B cell (primary cell): ENCODE data around the gene CBX8. TPM values are rescaled to one million over a fixed set of nuclear protein-coding genes. Genes with fewer than 3 reads are reported as not detected.

Experiments
- ATAC-seq: fragments of 200-7000 bp; cut with Tn5 transposase; one replicate; pipeline ENCODE4 v1.10.0; 2021; ENCODE audit warnings: low read depth, mild to moderate bottlenecking, moderate number of reproducible peaks, moderate library complexity
- CTCF ChIA-PET: fragments of 350-600 bp; sonication (Branson Sonifier 250); formaldehyde crosslinking; loops from one replicate; lab custom pipeline; 2021; ENCODE audit warnings: antibody characterized with exemption, inconsistent platforms; lab: Charles Lee
- POLR2A ChIA-PET: fragments of 350-600 bp; sonication (Branson Sonifier 250); formaldehyde crosslinking; loops from one replicate; lab custom pipeline; 2021; ENCODE audit warnings: antibody characterized with exemption; lab: Charles Lee
- DNase-seq: peaks from one replicate; pipeline ENCODE4 v3.0.0; 2013
- H2AFZ ChIP-seq: 2 replicates; pipeline ENCODE4 v1.6.1; 2012; ENCODE audit warnings: mild to moderate bottlenecking, low read depth, low read length; ENCODE audit not compliant: insufficient read depth, poor library complexity, severe bottlenecking
- H3K27ac ChIP-seq, 2 donors: 1 replicate in 1 of 2; 2 replicates in 1 of 2; pipeline ENCODE4 v1.5.1; 2012 to 2013; ENCODE audit warnings: low read length in 2 of 2, mild to moderate bottlenecking in 2 of 2, moderate library complexity in 1 of 2
- H3K27me3 ChIP-seq, 4 experiments: fragments of 200-600 bp in 1 of 4; sonication (generic) in 1 of 4; replicated peaks in 1 of 4; 1 replicate in 2 of 4; 2 replicates in 2 of 4; pipeline versions ENCODE4 v1.6.1 to v1.7.0; 2013 to 2016; ENCODE audit warnings: low read length in 3 of 4, mild to moderate bottlenecking in 2 of 4, mixed read lengths in 1 of 4, moderate library complexity in 1 of 4; ENCODE audit not compliant: insufficient read depth in 4 of 4, control insufficient read depth in 3 of 4; ENCODE audit errors: control extremely low read depth in 1 of 4
- H3K36me3 ChIP-seq, 2 experiments: replicated peaks in 1 of 2; 1 replicate in 1 of 2; 2 replicates in 1 of 2; pipeline versions ENCODE4 v1.6.1 to v1.7.1; 2013; ENCODE audit warnings: low read length in 1 of 2; ENCODE audit not compliant: insufficient read depth in 2 of 2, control insufficient read depth in 1 of 2; ENCODE audit errors: control extremely low read depth in 1 of 2, extremely low read depth in 1 of 2
- H3K4me1 ChIP-seq, 2 donors: fragments of 200-600 bp in 1 of 2; sonication (generic) in 1 of 2; 1 replicate in 1 of 2; 2 replicates in 1 of 2; pipeline versions ENCODE4 v1.5.1 to v1.6.1; 2013 to 2017; ENCODE audit warnings: low read length in 2 of 2; ENCODE audit not compliant: control insufficient read depth in 2 of 2, insufficient read depth in 2 of 2
- H3K4me2 ChIP-seq: replicated peaks from 2 replicates; pipeline ENCODE3; 2012; ENCODE audit warnings: mild to moderate bottlenecking, low read depth, low read length; ENCODE audit not compliant: poor library complexity, severe bottlenecking
- H3K4me3 ChIP-seq, 5 experiments: fragments of 200-600 bp in 1 of 5; sonication (generic) in 1 of 5; 1 replicate in 3 of 5; 2 replicates in 2 of 5; pipeline versions ENCODE4 v1.5.1 to v1.7.0; 2011 to 2016; ENCODE audit warnings: low read length in 4 of 5, mild to moderate bottlenecking in 4 of 5, low read depth in 2 of 5, control low read depth in 1 of 5, moderate library complexity in 1 of 5; ENCODE audit not compliant: insufficient read depth in 1 of 5; ENCODE audit errors: control extremely low read depth in 1 of 5, extremely low read depth in 1 of 5
- H3K79me2 ChIP-seq: fragments of 200-600 bp; sonication (generic); one replicate; pipeline ENCODE4 v1.6.0; 2016; ENCODE audit warnings: low read length; ENCODE audit not compliant: control insufficient read depth, insufficient read depth
- H3K9ac ChIP-seq: fragments of 200-600 bp; sonication (generic); 2 replicates; pipeline ENCODE4 v1.6.1; 2017; ENCODE audit warnings: mild to moderate bottlenecking, low read length, moderate library complexity
- H3K9me3 ChIP-seq, 3 donors: one replicate each; pipeline versions ENCODE4 v1.6.1 to v1.7.1; 2013; ENCODE audit warnings: low read length in 2 of 3; ENCODE audit not compliant: control insufficient read depth in 2 of 3, insufficient read depth in 1 of 3; ENCODE audit errors: control extremely low read depth in 1 of 3
- H4K20me1 ChIP-seq: 2 replicates; pipeline ENCODE4 v1.6.0; 2012; ENCODE audit warnings: mild to moderate bottlenecking, low read length; ENCODE audit not compliant: insufficient read depth, control insufficient read depth, poor library complexity, severe bottlenecking
- H3K27ac Mint-ChIP-seq: one replicate; pipeline ENCODE4 v1.8.0; 2021; ENCODE audit warnings: mixed read lengths
- H3K27me3 Mint-ChIP-seq: one replicate; pipeline ENCODE4 v1.8.0; 2021; ENCODE audit warnings: mixed read lengths
- H3K4me1 Mint-ChIP-seq: one replicate; pipeline ENCODE4 v1.8.0; 2021; ENCODE audit warnings: mixed read lengths
- H3K4me3 Mint-ChIP-seq: one replicate; pipeline ENCODE4 v1.8.0; 2021; ENCODE audit warnings: mixed read lengths
- H3K9me3 Mint-ChIP-seq: one replicate; pipeline ENCODE4 v1.8.0; 2022; ENCODE audit warnings: mixed read lengths; ENCODE audit not compliant: insufficient read depth
- CTCF ChIP-seq: fragments of 200-600 bp; IDR thresholded peaks from one replicate; pipeline ENCODE4 v1.8.0; 2022; ENCODE audit warnings: antibody characterized with exemption, mild to moderate bottlenecking
- EZH2 ChIP-seq: IDR thresholded peaks from 2 replicates; pipeline ENCODE4 v1.6.1; 2012; ENCODE audit warnings: borderline replicate concordance, low read depth, mild to moderate bottlenecking, moderate library complexity, low read length; ENCODE audit not compliant: insufficient read depth, poor library complexity, severe bottlenecking
- WGBS: methylation state at CpG from one replicate; pipeline ENCODE4 v1.1.5; 2013; ENCODE audit warnings: missing lambda C conversion rate; ENCODE audit not compliant: insufficient coverage; 5-methylcytosine and 5-hydroxymethylcytosine counted together
- intact Hi-C: fragments of 100-400 bp; cut with micrococcal nuclease; formaldehyde crosslinking; loops from one replicate; pipeline ENCODE4 v1.10.0; 2022
- polyA plus RNA-seq: library from polyadenylated mRNA; depleted of rRNA; stranded (reverse); fragments of >200 nt; gene quantifications from 2 replicates; pipeline ENCODE4 v1.2.3, GENCODE V29; 2012
- total RNA-seq, 2 donors: library from RNA; stranded (reverse); fragments of 120-200 nt in 1 of 2; gene quantifications; 1 replicate in 1 of 2; 2 replicates in 1 of 2; pipeline versions ENCODE4 v1.2.3 to v1.2.4, GENCODE V29; 2013 to 2022

Gene CBX8
- total and polyA plus RNA-seq, 2 donors (not counting 1 experiment from before 2014, with no cell fraction given): 0.31 to 6.8 TPM

GRCh38 chr17:79746889-79747507 is 49.9 kb downstream of the CBX8 start:
- Mint-ChIP-seq H3K27ac (no peak overlapping the region), H3K4me1 (peaks cover 24% of the 10 kb centered on the region), H3K9me3 (no peaks in the 10 kb centered on the region), H3K4me3 (no peak overlapping the region), H3K27me3 (peaks cover 45% of the 10 kb centered on the region)
- H3K9me3 ChIP-seq: peaks cover 0 to 16% (median 0%) of the 10 kb centered on the region in 3 donors
- intact Hi-C loops: loop anchor here (5.0 kb wide), 2 partner anchors 90 to 245 kb away; partner anchors contain the start of gene CBX4
- H3K4me2 ChIP-seq: peak overlapping the region; percentile 53
- no peaks in the 10 kb centered on the region for H4K20me1 ChIP-seq
- DNase-seq (peak; percentile 39), ATAC-seq (no peak)
- no peak overlapping the region for H3K9ac ChIP-seq
- TF ChIP-seq EZH2 (no peak), CTCF (no peak)
- H3K4me3 ChIP-seq: no peak overlapping the region
- no peaks in the 10 kb centered on the region for H3K36me3 ChIP-seq
- no peak overlapping the region for H2AFZ ChIP-seq
- 55% methylated on average over 20 of the region's 22 CpGs for WGBS
- POLR2A ChIA-PET: no interaction called here
- H3K4me1 ChIP-seq: peaks cover 25 to 29% of the 10 kb centered on the region in 2 donors
- peaks cover 0 to 61% (median 35%) of the 10 kb centered on the region in 4 experiments for H3K27me3 ChIP-seq
- CTCF ChIA-PET: interaction anchor here (1.0 to 4.5 kb wide), 7 partner anchors 8 to 247 kb away, joined by 3 to 19 read pairs (median 4); no protein-coding TSS in a partner anchor
- H3K27ac ChIP-seq: no peak overlapping the region
- no peaks in the 10 kb centered on the region for H3K79me2 ChIP-seq

DNA sequence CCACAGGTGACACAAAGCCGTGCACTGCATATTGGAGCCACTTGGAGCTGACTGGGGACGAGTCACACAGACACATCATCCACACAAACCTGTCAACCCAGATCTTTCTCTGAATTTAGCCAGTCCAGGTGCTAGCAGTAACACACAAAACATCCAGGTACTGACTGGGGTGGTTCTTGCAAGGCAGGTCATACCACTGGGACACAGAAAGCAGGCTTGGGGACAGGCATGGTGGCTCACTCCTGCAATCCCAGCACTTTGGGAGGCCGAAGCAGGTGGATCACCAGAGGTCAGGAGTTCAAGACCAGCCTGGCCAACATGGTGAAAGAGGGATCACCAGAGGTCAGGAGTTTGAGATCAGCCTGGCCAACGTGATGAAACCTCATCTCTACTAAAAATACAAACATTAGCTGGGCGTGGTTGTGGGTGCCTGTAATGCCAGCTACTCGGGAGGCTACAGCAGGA is 51.2 kb downstream of the CBX8 start:
- Mint-ChIP-seq H3K4me1 (peaks cover 21% of the 10 kb centered on the region), H3K27ac (no peak overlapping the region), H3K27me3 (peaks cover 32% of the 10 kb centered on the region), H3K4me3 (peak overlapping the region; percentile 27), H3K9me3 (no peaks in the 10 kb centered on the region)
- H3K4me3 ChIP-seq: no peak overlapping the region
- H3K27ac ChIP-seq: no peak overlapping the region
- peak overlapping the region; percentile 28 for H3K4me2 ChIP-seq
- H3K4me1 ChIP-seq: peaks cover 30 to 34% of the 10 kb centered on the region in 2 donors
- H3K36me3 ChIP-seq: no peaks in the 10 kb centered on the region
- H2AFZ ChIP-seq: no peak overlapping the region
- peaks cover 0 to 16% (median 0%) of the 10 kb centered on the region in 3 donors for H3K9me3 ChIP-seq
- H3K9ac ChIP-seq: no peak overlapping the region
- 59% methylated on average over 3 of the region's 6 CpGs for WGBS
- ChIA-PET CTCF (interaction anchor here (0.7 to 4.5 kb wide), 16 partner anchors 9 to 263 kb away, joined by 3 to 19 read pairs (median 6); partner anchors contain the start of gene CBX8), POLR2A (interaction anchor here (0.7 kb wide), 1 partner anchor 225 kb away, joined by 3 read pairs; no protein-coding TSS in a partner anchor)
- DNase-seq: no peak
- intact Hi-C loops: loop anchor here (5.0 kb wide), 2 partner anchors 92 to 247 kb away; partner anchors contain the start of gene CBX4
- no peaks in the 10 kb centered on the region for H4K20me1 ChIP-seq
- no peak for TF ChIP-seq CTCF
- no peaks in the 10 kb centered on the region for H3K79me2 ChIP-seq
- peaks cover 0 to 54% (median 33%) of the 10 kb centered on the region in 4 experiments for H3K27me3 ChIP-seq
- no peak for ATAC-seq
